Measurements from ENCODE around the gene GRAMD1A. TPM values are rescaled to one million over a fixed set of nuclear protein-coding genes. Genes with fewer than 3 reads are reported as not detected.

GRAMD1A gene
- total and polyA plus RNA-seq, 3 experiments from 2014 or later, result 51.4 to 218 (median 205) TPM

DNA sequence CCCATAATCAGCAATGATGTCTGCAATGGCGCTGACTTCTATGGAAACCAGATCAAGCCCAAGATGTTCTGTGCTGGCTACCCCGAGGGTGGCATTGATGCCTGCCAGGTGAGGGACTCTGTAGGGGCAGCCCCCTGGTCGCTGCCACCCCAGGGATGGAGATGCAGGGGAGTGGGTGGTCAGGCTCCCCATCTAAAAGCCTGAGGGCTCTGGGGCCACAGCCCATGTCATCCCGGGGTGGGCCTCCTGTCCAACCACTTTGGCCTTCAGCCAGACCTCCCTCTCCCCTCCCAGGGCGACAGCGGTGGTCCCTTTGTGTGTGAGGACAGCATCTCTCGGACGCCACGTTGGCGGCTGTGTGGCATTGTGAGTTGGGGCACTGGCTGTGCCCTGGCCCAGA lies 65.5 kb downstream of the GRAMD1A start:
- peaks cover 8% of the 10 kb centered on the region for H3K4me1 ChIP-seq (ENCODE audit: insufficient read depth, low read length)
- no peaks in the 10 kb centered on the region for H3K27me3 ChIP-seq (ENCODE audit: insufficient read depth, low read length, poor library complexity, severe bottlenecking)
- Mint-ChIP-seq H3K9me3 (peaks cover 0 to 5% (median 0%) of the 10 kb centered on the region in 5 donors), H3K27me3 (peaks cover 0 to 1% of the 10 kb centered on the region in 2 donors), H3K27ac (peak overlapping the region in 1 of 8 donors; percentile 38), H3K4me1 (peaks cover 4 to 8% (median 7%) of the 10 kb centered on the region in 3 donors), H3K36me3 (peaks cover 0 to 1% (median 0%) of the 10 kb centered on the region in 3 donors), H3K4me3 (no peak overlapping the region)
- CTCF ChIA-PET, result interaction anchor here (1.5 to 2.2 kb wide), 3 partner anchors 11 to 52 kb away, joined by 4 to 10 read pairs (median 5); no protein-coding TSS in a partner anchor
- H3K9me3 ChIP-seq (ENCODE audit: low read length), result no peaks in the 10 kb centered on the region
- no peak for DNase-seq
- POLR2A ChIA-PET, result no interaction called here
- no peak overlapping the region for H3K27ac ChIP-seq (ENCODE audit: low read depth, low read length)
- H3K36me3 ChIP-seq (ENCODE audit: insufficient read depth, low read length), result no peaks in the 10 kb centered on the region
- H3K4me3 ChIP-seq (ENCODE audit: low read length), result no peak overlapping the region

DNA sequence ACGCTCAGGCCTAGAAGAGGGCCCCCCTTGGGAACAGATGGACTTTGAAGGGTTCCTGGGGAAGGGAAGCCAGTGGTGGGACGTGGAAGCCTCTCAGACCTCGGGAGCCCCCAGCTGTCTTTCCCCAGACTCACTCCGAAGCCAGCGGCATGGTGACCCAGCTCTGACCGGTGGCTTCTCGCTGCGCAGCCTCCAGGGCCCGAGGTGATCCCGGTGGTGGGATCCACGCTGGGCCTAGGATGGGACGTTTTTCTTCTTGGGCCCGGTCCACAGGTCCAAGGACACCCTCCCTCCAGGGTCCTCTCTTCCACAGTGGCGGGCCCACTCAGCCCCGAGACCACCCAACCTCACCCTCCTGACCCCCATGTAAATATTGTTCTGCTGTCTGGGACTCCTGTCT lies 66.0 kb downstream of the GRAMD1A start:
- Mint-ChIP-seq H3K27ac (peak overlapping the region in 1 of 8 donors; percentile 74), H3K36me3 (peaks cover 0 to 3% (median 0%) of the 10 kb centered on the region in 3 donors)
- CTCF ChIA-PET, result interaction anchor here (0.7 to 2.2 kb wide), 12 partner anchors 12 to 260 kb away, joined by 3 to 13 read pairs (median 4); no protein-coding TSS in a partner anchor

DNA sequence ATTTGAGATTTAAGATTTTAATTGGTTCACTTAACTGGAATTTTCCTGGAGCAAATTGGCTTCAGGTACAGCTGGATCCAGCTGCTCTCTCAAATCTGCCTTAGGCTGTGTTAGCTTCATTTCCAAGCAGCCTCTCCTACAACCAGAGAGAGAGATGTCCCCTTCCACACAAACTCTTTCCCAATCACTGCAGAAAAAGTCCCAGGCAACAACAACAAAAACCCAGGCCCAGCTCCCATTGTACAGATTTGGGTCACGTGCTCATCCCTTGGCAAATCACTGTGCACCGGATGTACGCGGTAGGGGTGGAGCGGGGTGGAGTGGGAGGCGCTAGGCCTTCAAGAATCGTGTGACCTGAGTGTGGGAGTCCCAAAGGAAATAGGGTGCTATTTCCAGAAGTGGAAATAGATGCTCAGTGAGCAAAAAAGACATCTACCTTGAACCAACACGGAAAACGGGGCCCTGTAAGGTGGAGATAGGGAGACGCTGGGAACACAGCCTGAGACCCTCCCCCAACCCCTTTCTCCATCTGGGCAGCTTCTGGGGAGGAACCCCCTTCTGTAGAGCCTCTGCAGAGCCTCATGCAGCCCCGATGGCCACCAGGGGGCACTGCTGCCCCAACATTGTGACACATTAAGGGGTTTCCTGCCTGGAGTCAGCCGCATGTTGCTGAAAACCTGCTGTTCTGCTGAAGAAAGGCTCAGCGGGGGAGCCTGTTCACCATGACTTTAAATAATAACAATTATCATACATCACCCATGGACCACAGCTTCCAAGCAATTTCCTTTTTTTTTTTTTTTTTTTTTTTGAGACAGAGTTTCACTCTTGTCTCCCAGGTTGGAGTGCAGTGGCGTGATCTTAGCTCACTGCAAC lies 66.8 kb downstream of the GRAMD1A start:
- H3K4me1 ChIP-seq (ENCODE audit: insufficient read depth, low read length), result peaks cover 8% of the 10 kb centered on the region
- peak overlapping the region in 2 of 7 donors; percentile 19 for H3K4me3 Mint-ChIP-seq
- H3K27me3 ChIP-seq (ENCODE audit: insufficient read depth, low read length, poor library complexity, severe bottlenecking), result no peaks in the 10 kb centered on the region
- peak; percentile 77 to 91 (median 83) for DNase-seq
- H3K27me3 Mint-ChIP-seq, result no peaks in the 10 kb centered on the region
- H3K4me3 ChIP-seq (ENCODE audit: low read length), result no peak overlapping the region
- H3K9me3 ChIP-seq (ENCODE audit: low read length), result no peaks in the 10 kb centered on the region
- no peaks in the 10 kb centered on the region for H3K36me3 ChIP-seq (ENCODE audit: insufficient read depth, low read length)
- H3K36me3 Mint-ChIP-seq, result peaks cover 0 to 3% (median 0%) of the 10 kb centered on the region in 3 donors
- ChIA-PET POLR2A (interaction anchor here (0.5 kb wide), 2 partner anchors 38 to 830 kb away, joined by 3 read pairs; no protein-coding TSS in a partner anchor), CTCF (interaction anchor here (0.7 to 2.2 kb wide), 24 partner anchors 12 to 498 kb away, joined by 3 to 13 read pairs (median 4); no protein-coding TSS in a partner anchor)
- H3K27ac ChIP-seq (ENCODE audit: low read depth, low read length), result no peak overlapping the region
- peaks cover 0 to 6% (median 0%) of the 10 kb centered on the region in 5 donors for H3K9me3 Mint-ChIP-seq
- peak overlapping the region in 5 of 8 donors; percentile 36 to 68 (median 64) for H3K27ac Mint-ChIP-seq
- peaks cover 4 to 8% (median 7%) of the 10 kb centered on the region in 3 donors for H3K4me1 Mint-ChIP-seq

More for the DNA sequence above, 66.0 kb downstream of the GRAMD1A start:
- no peak for DNase-seq
- H3K4me1 ChIP-seq (ENCODE audit: insufficient read depth, low read length), result peaks cover 8% of the 10 kb centered on the region
- POLR2A ChIA-PET, result interaction anchor here (0.5 kb wide), 1 partner anchor 830 kb away, joined by 3 read pairs; no protein-coding TSS in a partner anchor
- no peaks in the 10 kb centered on the region for H3K9me3 ChIP-seq (ENCODE audit: low read length)
- Mint-ChIP-seq H3K4me3 (no peak overlapping the region), H3K27me3 (peaks cover 0 to 1% of the 10 kb centered on the region in 2 donors), H3K9me3 (peaks cover 0 to 6% (median 0%) of the 10 kb centered on the region in 5 donors), H3K4me1 (peaks cover 4 to 8% (median 7%) of the 10 kb centered on the region in 3 donors)
- H3K4me3 ChIP-seq (ENCODE audit: low read length), result no peak overlapping the region
- H3K27me3 ChIP-seq (ENCODE audit: insufficient read depth, low read length, poor library complexity, severe bottlenecking), result no peaks in the 10 kb centered on the region
- no peak overlapping the region for H3K27ac ChIP-seq (ENCODE audit: low read depth, low read length)
- H3K36me3 ChIP-seq (ENCODE audit: insufficient read depth, low read length), result no peaks in the 10 kb centered on the region

DNA sequence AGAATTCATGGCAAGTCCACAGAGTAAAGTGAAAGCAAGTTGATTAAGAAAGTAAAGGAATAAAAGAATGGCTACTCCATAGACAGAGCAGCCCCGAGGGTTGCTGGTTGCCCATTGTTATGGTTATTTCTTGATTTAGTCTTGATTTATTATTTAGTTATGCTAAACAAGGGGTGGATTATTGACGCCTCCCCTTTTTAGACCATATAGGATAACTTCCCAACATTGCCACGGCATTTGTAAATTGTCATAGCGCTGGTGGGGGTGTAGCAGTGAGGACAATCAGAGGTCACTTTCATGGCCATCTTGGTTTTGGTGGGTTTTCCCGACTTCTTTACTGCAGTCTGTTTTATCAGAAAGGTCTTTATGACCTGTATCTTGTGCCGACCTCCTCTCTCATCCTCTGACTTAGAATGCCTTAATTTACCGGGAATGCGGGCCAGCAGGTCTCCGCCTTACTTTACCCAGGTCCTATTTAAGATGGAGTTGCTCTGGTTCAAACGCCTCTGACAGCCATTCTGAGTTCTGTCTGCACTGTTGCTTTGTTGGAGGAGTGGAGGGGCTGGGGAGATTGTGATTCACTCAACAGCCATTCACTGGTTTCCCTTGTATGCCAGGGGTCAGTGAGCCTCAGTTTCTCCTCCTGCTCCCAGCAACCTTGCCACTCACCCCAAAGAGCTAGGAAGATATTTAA lies 69.0 kb downstream of the GRAMD1A start:
- no peaks in the 10 kb centered on the region for H3K9me3 ChIP-seq (ENCODE audit: low read length)
- H3K4me3 ChIP-seq (ENCODE audit: low read length), result no peak overlapping the region
- Mint-ChIP-seq H3K9me3 (peaks cover 0 to 6% (median 0%) of the 10 kb centered on the region in 5 donors), H3K36me3 (peaks cover 0 to 3% (median 0%) of the 10 kb centered on the region in 3 donors), H3K4me1 (peaks cover 4 to 8% (median 7%) of the 10 kb centered on the region in 3 donors), H3K27me3 (no peaks in the 10 kb centered on the region), H3K4me3 (no peak overlapping the region), H3K27ac (no peak overlapping the region)
- DNase-seq, result no peak
- ChIA-PET CTCF (interaction anchor here (1.0 to 2.0 kb wide), 5 partner anchors 14 to 426 kb away, joined by 3 to 8 read pairs (median 4); partner anchors contain the start of gene FXYD7), POLR2A (interaction anchor here (0.6 kb wide), 1 partner anchor 142 kb away, joined by 3 read pairs; no protein-coding TSS in a partner anchor)
- H3K27me3 ChIP-seq (ENCODE audit: insufficient read depth, low read length, poor library complexity, severe bottlenecking), result no peaks in the 10 kb centered on the region
- no peak overlapping the region for H3K27ac ChIP-seq (ENCODE audit: low read depth, low read length)
- H3K36me3 ChIP-seq (ENCODE audit: insufficient read depth, low read length), result no peaks in the 10 kb centered on the region
- H3K4me1 ChIP-seq (ENCODE audit: insufficient read depth, low read length), result peaks cover 8% of the 10 kb centered on the region

DNA sequence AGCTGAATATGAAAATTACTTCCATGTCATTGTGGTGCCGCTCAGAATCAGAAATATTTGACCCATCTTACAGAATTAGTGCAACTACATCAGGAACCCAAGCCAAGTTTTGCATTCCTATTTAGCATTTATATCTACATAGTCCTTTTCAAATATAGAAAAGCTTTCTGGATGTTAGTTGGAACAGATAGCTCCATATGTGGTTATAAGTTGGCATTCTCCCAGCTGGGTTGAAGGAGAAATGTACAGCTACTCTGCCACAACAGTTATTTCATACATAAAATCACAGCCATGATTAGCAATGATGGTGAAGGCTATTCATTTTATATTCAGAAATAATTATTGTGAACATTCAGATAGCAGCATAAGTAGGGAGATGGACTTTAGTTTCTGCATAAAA lies 69.6 kb downstream of the GRAMD1A start:
- no peak overlapping the region for H3K27ac Mint-ChIP-seq
- DNase-seq, result no peak
- H3K9me3 ChIP-seq (ENCODE audit: low read length), result no peaks in the 10 kb centered on the region
- no peak overlapping the region for H3K4me3 Mint-ChIP-seq
- CTCF ChIA-PET, result interaction anchor here (1.0 to 2.0 kb wide), 6 partner anchors 13 to 187 kb away, joined by 3 to 7 read pairs (median 4); partner anchors contain the start of gene FXYD7
- peaks cover 0 to 3% (median 0%) of the 10 kb centered on the region in 3 donors for H3K36me3 Mint-ChIP-seq
- H3K4me3 ChIP-seq (ENCODE audit: low read length), result no peak overlapping the region
- POLR2A ChIA-PET, result no interaction called here
- peaks cover 4 to 8% (median 7%) of the 10 kb centered on the region in 3 donors for H3K4me1 Mint-ChIP-seq
- no peaks in the 10 kb centered on the region for H3K27me3 ChIP-seq (ENCODE audit: insufficient read depth, low read length, poor library complexity, severe bottlenecking)
- H3K9me3 Mint-ChIP-seq, result peaks cover 0 to 6% (median 0%) of the 10 kb centered on the region in 5 donors
- peaks cover 8% of the 10 kb centered on the region for H3K4me1 ChIP-seq (ENCODE audit: insufficient read depth, low read length)
- no peaks in the 10 kb centered on the region for H3K36me3 ChIP-seq (ENCODE audit: insufficient read depth, low read length)
- H3K27ac ChIP-seq (ENCODE audit: low read depth, low read length), result no peak overlapping the region
- H3K27me3 Mint-ChIP-seq, result no peaks in the 10 kb centered on the region

DNA sequence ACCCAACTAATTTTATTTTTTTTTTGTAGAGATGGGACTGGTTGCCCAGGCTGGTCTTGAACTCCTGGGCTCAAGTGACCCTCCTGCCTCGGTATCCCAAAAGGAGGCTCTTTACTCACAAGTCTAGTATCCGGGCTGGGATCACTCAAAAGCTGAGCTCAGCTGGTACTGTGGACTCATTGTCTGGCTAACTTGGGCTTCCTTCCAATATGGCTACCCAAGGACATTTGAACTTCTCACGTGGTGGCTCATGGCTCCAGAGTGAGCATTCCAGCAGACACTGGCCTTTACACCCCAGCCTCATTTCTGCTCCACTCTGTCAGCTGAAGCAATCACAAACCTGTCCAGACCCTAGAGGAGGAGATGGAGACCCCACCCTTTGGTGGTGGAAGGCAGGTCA lies 70.3 kb downstream of the GRAMD1A start:
- ChIA-PET CTCF (interaction anchor here (1.0 to 2.0 kb wide), 5 partner anchors 14 to 186 kb away, joined by 3 to 7 read pairs (median 4); partner anchors contain the start of gene FXYD7), POLR2A (interaction anchor here (1.1 kb wide), 1 partner anchor 12 kb away, joined by 3 read pairs; no protein-coding TSS in a partner anchor)
- no peak overlapping the region for H3K4me3 Mint-ChIP-seq
- H3K4me3 ChIP-seq (ENCODE audit: low read length), result no peak overlapping the region
- H3K4me1 Mint-ChIP-seq, result peaks cover 4 to 8% (median 7%) of the 10 kb centered on the region in 3 donors
- H3K4me1 ChIP-seq (ENCODE audit: insufficient read depth, low read length), result peaks cover 8% of the 10 kb centered on the region
- no peaks in the 10 kb centered on the region for H3K27me3 Mint-ChIP-seq
- H3K9me3 Mint-ChIP-seq, result peaks cover 0 to 6% (median 0%) of the 10 kb centered on the region in 5 donors
- H3K27ac Mint-ChIP-seq, result no peak overlapping the region
- H3K27ac ChIP-seq (ENCODE audit: low read depth, low read length), result no peak overlapping the region
- no peaks in the 10 kb centered on the region for H3K36me3 ChIP-seq (ENCODE audit: insufficient read depth, low read length)
- H3K36me3 Mint-ChIP-seq, result peaks cover 0 to 3% (median 0%) of the 10 kb centered on the region in 3 donors
- DNase-seq, result no peak
- H3K27me3 ChIP-seq (ENCODE audit: insufficient read depth, low read length, poor library complexity, severe bottlenecking), result no peaks in the 10 kb centered on the region
- no peaks in the 10 kb centered on the region for H3K9me3 ChIP-seq (ENCODE audit: low read length)

DNA sequence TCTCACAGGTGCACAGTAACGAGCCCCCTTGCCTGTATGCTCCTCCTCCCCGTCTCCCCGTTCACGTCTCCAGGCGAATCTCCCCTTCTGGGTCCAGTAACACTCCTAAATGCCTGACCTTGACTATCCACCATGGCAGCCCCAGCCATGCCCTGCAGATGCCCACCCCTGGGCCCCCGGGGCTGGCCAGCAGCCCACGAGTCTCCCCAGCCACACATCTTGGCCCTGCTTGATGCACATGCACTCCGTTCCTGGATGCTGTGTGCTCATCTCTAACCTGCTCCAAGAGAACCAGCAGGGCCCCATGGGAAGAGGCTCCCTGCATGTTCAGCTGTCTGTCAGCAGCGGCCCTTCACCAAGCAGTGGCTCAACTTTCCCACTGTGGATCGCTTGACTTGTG lies 73.4 kb downstream of the GRAMD1A start:
- POLR2A ChIA-PET, result no interaction called here
- H3K9me3 Mint-ChIP-seq, result peaks cover 0 to 7% (median 0%) of the 10 kb centered on the region in 5 donors
- H3K36me3 Mint-ChIP-seq, result peaks cover 0 to 3% (median 0%) of the 10 kb centered on the region in 3 donors

More for the DNA sequence above, 73.4 kb downstream of the GRAMD1A start:
- Mint-ChIP-seq H3K4me1 (peaks cover 0 to 5% (median 0%) of the 10 kb centered on the region in 3 donors), H3K4me3 (no peak overlapping the region), H3K27ac (no peak overlapping the region), H3K27me3 (peaks cover 0 to under 1% of the 10 kb centered on the region in 2 donors)
- Histone ChIP-seq H3K27me3 (ENCODE audit: insufficient read depth, low read length, poor library complexity, severe bottlenecking) (no peaks in the 10 kb centered on the region), H3K4me1 (ENCODE audit: insufficient read depth, low read length) (no peaks in the 10 kb centered on the region), H3K4me3 (ENCODE audit: low read length) (no peak overlapping the region), H3K36me3 (ENCODE audit: insufficient read depth, low read length) (no peaks in the 10 kb centered on the region), H3K9me3 (ENCODE audit: low read length) (no peaks in the 10 kb centered on the region), H3K27ac (ENCODE audit: low read depth, low read length) (no peak overlapping the region)
- CTCF ChIA-PET, result no interaction called here
- DNase-seq, result no peak
